Vagina (tissue), 2 donors: ENCODE measurements around the gene BPIFA3.

Source experiments
- POLR2AphosphoS5 ChIP-seq, 2 donors: sonication (generic); formaldehyde crosslinking; IDR thresholded peaks; one replicate each; pipeline ENCODE4 v1.9.0; 2017; ENCODE audit warnings: antibody characterized with exemption in 2 of 2, mild to moderate bottlenecking in 2 of 2, low read depth in 1 of 2; ENCODE audit not compliant: insufficient read depth in 1 of 2
- TF ChIP-seq, protein P1 (sequence below), 3 experiments: fragments of 450-650 bp in 2 of 3; fragments of 200-600 bp in 1 of 3; sonication (generic) in 1 of 3; IDR thresholded peaks; one replicate each; pipeline ENCODE4 v1.5.1; 2017 to 2019; ENCODE audit warnings: antibody characterized with exemption in 3 of 3, mild to moderate bottlenecking in 2 of 3, moderate library complexity in 2 of 3

DNA sequence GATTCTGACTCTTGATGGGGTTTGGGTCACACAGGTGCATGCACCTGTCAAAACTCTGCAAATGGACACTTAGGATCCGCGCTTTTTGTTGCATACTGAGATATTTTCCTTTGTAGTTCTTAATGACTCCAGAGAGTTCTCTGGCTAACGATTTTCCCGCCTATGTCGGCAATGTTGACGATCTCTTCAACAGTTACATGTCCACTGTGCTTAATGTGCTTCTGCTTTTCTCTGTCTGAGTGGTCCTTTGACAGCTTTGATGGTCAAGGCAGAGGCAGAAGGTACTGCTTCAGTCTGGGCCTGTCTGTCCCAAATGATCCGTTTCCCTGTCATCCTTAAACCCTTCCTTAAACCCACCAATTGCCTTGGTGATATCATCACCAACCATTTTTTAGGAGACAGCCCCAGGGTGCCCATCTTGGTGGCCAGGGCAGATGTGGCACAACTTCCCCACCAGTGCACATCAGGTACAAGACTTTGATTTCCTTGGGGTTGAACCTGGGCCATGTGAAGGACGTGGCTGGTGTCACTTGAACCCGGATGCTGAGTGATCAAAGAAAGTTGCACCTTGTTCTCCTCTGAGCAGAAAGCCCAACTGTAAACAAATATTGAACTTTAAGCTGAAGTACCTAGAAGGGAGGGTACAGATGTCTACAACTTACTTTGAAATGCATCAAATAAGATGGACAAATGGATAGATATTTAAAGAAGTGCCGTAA lies 55.2 kb downstream of the BPIFA3 start:
- TF ChIP-seq POLR2AphosphoS5 (IDR thresholded peaks at IDR 0.05; ENCODE audit: insufficient read depth in 1 of 2, low read depth in 1 of 2) = no peak
- TF ChIP-seq, protein P1, sequence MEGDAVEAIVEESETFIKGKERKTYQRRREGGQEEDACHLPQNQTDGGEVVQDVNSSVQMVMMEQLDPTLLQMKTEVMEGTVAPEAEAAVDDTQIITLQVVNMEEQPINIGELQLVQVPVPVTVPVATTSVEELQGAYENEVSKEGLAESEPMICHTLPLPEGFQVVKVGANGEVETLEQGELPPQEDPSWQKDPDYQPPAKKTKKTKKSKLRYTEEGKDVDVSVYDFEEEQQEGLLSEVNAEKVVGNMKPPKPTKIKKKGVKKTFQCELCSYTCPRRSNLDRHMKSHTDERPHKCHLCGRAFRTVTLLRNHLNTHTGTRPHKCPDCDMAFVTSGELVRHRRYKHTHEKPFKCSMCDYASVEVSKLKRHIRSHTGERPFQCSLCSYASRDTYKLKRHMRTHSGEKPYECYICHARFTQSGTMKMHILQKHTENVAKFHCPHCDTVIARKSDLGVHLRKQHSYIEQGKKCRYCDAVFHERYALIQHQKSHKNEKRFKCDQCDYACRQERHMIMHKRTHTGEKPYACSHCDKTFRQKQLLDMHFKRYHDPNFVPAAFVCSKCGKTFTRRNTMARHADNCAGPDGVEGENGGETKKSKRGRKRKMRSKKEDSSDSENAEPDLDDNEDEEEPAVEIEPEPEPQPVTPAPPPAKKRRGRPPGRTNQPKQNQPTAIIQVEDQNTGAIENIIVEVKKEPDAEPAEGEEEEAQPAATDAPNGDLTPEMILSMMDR (IDR thresholded peaks at IDR 0.05) = no peak
